Tibial nerve (tissue), 4 donors: Measurements from ENCODE around the gene HK3. TPM values are rescaled to one million over a fixed set of nuclear protein-coding genes. Genes with fewer than 3 reads are reported as not detected.
"Not testable (repeated sequence)": the region's sequence is repeated elsewhere in the genome, so short reads cannot be mapped to it uniquely, and the experiment has no call there.

Experiments used
- DNase-seq, 2 donors: peaks; one replicate each; pipeline ENCODE4 v3.0.0-alpha.2; 2019; ENCODE audit warnings: low spot score in 2 of 2
- H3K27ac ChIP-seq, 4 donors: fragments of 200-600 bp; sonication (generic) in 3 of 4; one replicate each; pipeline ENCODE4 v1.5.1; 2017 to 2019; ENCODE audit warnings: mild to moderate bottlenecking in 1 of 4
- H3K27me3 ChIP-seq, 2 donors: fragments of 200-600 bp; sonication (generic) in 1 of 2; one replicate each; pipeline versions ENCODE4 v1.5.1 to v1.6.0; 2017 to 2019
- H3K36me3 ChIP-seq, 3 donors: fragments of 200-600 bp; sonication (generic); one replicate each; pipeline ENCODE4 v1.5.1; 2018 to 2019
- H3K4me1 ChIP-seq, 4 donors: fragments of 200-600 bp; sonication (generic) in 3 of 4; one replicate each; pipeline ENCODE4 v1.5.1; 2017 to 2019
- H3K4me3 ChIP-seq, 4 donors: fragments of 200-600 bp; sonication (generic) in 3 of 4; one replicate each; pipeline ENCODE4 v1.5.1; 2017 to 2019; ENCODE audit warnings: mild to moderate bottlenecking in 1 of 4, moderate library complexity in 1 of 4
- H3K9me3 ChIP-seq, 4 donors: fragments of 200-600 bp; sonication (generic) in 3 of 4; one replicate each; pipeline ENCODE4 v1.5.1; 2017 to 2019
- EP300 ChIP-seq, 2 donors: sonication (generic); formaldehyde crosslinking; IDR thresholded peaks; one replicate each; pipeline ENCODE4 v1.6.1; 2017; ENCODE audit warnings: antibody characterized with exemption in 2 of 2, mild to moderate bottlenecking in 1 of 2
- POLR2A ChIP-seq, 2 donors: fragments of 450-650 bp; IDR thresholded peaks; one replicate each; pipeline ENCODE4 v1.6.1; 2017; ENCODE audit warnings: antibody characterized with exemption in 2 of 2, mild to moderate bottlenecking in 2 of 2, moderate library complexity in 2 of 2
- WGBS, 2 donors: methylation state at CpG; one replicate each; pipeline ENCODE4 v1.1.5; 2018; 5-methylcytosine and 5-hydroxymethylcytosine counted together
- total RNA-seq, 4 donors: library from RNA; depleted of rRNA; stranded (reverse); fragments of >200 nt; gene quantifications; one replicate each; pipeline ENCODE4 v1.1.0, GENCODE V29; 2016
- TF ChIP-seq, protein P1 (sequence below), 5 experiments: fragments of 200-600 bp in 3 of 5; fragments of 450-650 bp in 2 of 5; sonication (generic) in 3 of 5; IDR thresholded peaks; one replicate each; pipeline ENCODE4 v1.5.1; 2016 to 2019; ENCODE audit warnings: antibody characterized with exemption in 5 of 5, mild to moderate bottlenecking in 3 of 5, moderate library complexity in 2 of 5

Gene HK3
- total RNA-seq, 4 donors from 2014 or later = 6.7 to 24.0 (median 15.0) TPM

DNA sequence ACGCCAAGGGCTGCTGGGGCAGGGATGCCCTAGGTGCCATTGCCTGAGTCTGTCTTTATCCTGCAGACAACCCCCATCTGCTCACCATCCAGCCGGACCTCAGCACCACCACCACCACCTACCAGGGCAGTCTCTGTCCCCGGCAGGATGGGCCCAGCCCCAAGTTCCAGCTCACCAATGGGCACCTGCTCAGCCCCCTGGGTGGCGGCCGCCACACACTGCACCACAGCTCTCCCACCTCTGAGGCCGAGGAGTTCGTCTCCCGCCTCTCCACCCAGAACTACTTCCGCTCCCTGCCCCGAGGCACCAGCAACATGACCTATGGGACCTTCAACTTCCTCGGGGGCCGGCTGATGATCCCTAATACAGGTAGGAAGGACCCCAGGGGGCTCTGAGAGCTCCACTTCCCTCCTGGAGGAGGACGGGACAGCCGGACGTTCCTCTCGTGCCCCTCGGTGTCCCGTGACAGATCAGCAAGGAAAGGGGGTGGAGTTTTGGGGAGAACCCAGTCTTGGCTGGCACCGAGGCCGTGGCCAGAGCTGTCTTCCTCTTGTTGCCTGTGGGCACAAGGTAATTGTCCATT, 24.9 kb downstream of the HK3 start:
- Histone ChIP-seq H3K4me3 (no peak overlapping the region), H3K27ac (no peak overlapping the region), H3K4me1 (no peaks in the 10 kb centered on the region), H3K36me3 (no peaks in the 10 kb centered on the region), H3K27me3 (peaks cover 0 to 38% of the 10 kb centered on the region in 2 donors), H3K9me3 (no peaks in the 10 kb centered on the region)
- 69 to 72% methylated on average over 15 to 20 of the region's 20 CpGs for WGBS, 2 donors
- TF ChIP-seq POLR2A (IDR thresholded peaks at IDR 0.05) (no peak), EP300 (IDR thresholded peaks at IDR 0.05) (no peak)
- TF ChIP-seq, protein P1, sequence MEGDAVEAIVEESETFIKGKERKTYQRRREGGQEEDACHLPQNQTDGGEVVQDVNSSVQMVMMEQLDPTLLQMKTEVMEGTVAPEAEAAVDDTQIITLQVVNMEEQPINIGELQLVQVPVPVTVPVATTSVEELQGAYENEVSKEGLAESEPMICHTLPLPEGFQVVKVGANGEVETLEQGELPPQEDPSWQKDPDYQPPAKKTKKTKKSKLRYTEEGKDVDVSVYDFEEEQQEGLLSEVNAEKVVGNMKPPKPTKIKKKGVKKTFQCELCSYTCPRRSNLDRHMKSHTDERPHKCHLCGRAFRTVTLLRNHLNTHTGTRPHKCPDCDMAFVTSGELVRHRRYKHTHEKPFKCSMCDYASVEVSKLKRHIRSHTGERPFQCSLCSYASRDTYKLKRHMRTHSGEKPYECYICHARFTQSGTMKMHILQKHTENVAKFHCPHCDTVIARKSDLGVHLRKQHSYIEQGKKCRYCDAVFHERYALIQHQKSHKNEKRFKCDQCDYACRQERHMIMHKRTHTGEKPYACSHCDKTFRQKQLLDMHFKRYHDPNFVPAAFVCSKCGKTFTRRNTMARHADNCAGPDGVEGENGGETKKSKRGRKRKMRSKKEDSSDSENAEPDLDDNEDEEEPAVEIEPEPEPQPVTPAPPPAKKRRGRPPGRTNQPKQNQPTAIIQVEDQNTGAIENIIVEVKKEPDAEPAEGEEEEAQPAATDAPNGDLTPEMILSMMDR (IDR thresholded peaks at IDR 0.05) = no peak
- DNase-seq = no peak

DNA sequence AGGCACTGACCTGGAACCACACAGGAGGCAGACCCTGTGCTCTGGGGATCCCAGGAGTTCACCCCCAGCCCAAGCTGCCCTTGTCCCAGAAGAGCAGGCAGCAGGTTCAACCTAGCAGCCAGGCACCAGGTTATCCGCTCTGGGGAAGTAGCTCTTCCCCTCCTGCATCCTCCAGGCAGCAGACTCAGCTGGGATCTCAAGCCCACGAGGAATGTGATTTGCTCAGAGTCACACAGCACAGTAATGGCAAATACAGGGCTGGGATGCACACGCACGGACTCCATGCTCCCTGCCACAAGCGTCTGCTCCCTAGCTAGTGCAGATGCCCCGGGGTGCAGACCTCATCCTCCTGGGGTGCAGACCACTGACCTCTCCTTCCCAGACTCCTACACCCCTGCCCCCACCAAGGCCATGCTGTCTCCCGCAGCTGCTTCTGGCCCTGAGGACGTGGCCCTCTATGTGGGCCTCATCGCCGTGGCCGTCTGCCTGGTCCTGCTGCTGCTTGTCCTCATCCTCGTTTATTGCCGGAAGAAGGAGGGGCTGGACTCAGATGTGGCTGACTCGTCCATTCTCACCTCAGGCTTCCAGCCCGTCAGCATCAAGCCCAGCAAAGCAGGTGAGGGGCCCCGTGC, 25.5 kb downstream of the HK3 start:
- Histone ChIP-seq H3K27me3 (peaks cover 0 to 37% of the 10 kb centered on the region in 2 donors), H3K36me3 (no peaks in the 10 kb centered on the region), H3K9me3 (no peaks in the 10 kb centered on the region), H3K4me1 (no peaks in the 10 kb centered on the region), H3K27ac (no peak overlapping the region), H3K4me3 (no peak overlapping the region)
- no peak for DNase-seq
- no peak for TF ChIP-seq EP300 (IDR thresholded peaks at IDR 0.05)
- 39 to 48% methylated on average over 6 to 16 of the region's 16 CpGs for WGBS, 2 donors

DNA sequence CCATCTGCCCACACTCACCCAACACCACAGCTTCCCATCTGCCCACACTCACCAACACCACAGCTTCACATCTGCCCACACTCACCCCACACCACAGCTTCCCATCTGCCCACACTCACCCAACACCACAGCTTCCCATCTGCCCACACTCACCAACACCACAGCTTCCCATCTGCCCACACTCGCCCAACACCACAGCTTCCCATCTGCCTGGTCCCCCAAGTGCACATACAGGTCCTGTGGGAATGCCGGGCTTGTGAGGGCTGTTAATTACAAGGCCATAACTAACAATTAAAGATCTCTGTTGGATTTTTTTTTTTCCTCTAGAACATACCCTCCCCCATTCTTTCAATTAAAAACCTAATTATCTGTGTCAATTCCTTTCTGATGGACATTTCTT, 26.1 kb downstream of the HK3 start:
- not testable (repeated sequence) for H3K4me1 ChIP-seq, H3K27ac ChIP-seq, DNase-seq, H3K4me3 ChIP-seq, H3K36me3 ChIP-seq, H3K9me3 ChIP-seq
- 43 to 49% methylated on average over 2 of the region's 2 CpGs for WGBS, 2 donors
- H3K27me3 ChIP-seq = peaks cover 0 to 35% of the 10 kb centered on the region in 2 donors

DNA sequence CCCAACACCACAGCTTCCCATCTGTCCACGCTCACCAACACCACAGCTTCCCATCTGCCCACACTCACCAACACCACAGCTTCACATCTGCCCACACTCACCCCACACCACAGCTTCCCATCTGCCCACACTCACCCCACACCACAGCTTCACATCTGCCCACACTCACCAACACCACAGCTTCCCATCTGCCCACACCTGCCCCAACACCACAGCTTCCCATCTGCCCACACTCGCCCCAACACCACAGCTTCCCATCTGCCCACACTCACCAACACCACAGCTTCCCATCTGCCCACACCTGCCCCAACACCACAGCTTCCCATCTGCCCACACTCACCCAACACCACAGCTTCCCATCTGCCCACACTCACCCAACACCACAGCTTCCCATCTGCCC, 26.6 kb downstream of the HK3 start:
- H3K4me1 ChIP-seq, H3K9me3 ChIP-seq, H3K27ac ChIP-seq, DNase-seq, H3K4me3 ChIP-seq, H3K36me3 ChIP-seq: not testable (repeated sequence)
- peaks cover 0 to 32% of the 10 kb centered on the region in 2 donors for H3K27me3 ChIP-seq
- WGBS, 2 donors = 73 to 91% methylated on average over 2 of the region's 2 CpGs

DNA sequence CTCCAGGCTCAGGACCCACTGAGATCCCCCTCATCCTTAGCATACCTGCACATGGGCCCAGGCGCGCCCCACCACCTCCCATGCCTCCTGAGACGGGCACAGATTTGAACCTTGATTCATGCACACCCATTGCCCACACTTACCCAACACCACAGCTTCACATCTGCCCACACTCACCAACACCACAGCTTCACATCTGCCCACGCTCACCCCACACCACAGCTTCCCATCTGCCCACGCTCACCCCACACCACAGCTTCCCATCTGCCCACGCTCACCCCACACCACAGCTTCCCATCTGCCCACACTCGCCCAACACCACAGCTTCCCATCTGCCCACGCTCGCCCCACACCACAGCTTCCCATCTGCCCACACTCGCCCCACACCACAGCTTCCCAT, 28.5 kb downstream of the HK3 start:
- not testable (repeated sequence) for H3K27ac ChIP-seq, H3K9me3 ChIP-seq, H3K36me3 ChIP-seq, DNase-seq, H3K4me3 ChIP-seq, H3K4me1 ChIP-seq
- peaks cover 0 to 31% of the 10 kb centered on the region in 2 donors for H3K27me3 ChIP-seq
- WGBS, 2 donors = 81 to 88% methylated on average over 9 of the region's 10 CpGs

DNA sequence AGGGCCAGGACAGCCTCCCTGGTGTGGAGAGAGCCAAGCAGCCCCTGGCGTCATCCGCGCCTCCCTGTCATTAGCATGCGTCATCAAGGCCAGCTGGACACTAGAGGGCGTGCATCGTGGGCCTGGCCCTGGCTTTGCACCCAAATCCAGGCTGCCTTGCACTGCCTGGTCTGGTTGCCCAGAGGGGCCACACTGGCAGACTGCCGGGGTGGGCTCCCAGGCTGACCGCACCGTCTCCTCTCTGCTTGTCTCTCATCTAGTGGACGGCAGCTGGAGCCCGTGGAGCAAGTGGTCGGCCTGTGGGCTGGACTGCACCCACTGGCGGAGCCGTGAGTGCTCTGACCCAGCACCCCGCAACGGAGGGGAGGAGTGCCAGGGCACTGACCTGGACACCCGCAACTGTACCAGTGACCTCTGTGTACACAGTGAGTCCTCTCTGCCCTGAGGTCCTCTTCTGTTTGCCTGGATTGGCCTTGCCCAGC, 29.0 kb downstream of the HK3 start:
- H3K9me3 ChIP-seq = no peaks in the 10 kb centered on the region
- TF ChIP-seq EP300 (IDR thresholded peaks at IDR 0.05) (no peak), POLR2A (IDR thresholded peaks at IDR 0.05) (no peak)
- TF ChIP-seq, protein P1 (IDR thresholded peaks at IDR 0.05) = peak in 1 of 5 experiments; percentile 7
- H3K27ac ChIP-seq = no peak overlapping the region
- 29 to 45% methylated on average over 9 to 17 of the region's 17 CpGs for WGBS, 2 donors
- DNase-seq = no peak
- no peak overlapping the region for H3K4me3 ChIP-seq
- H3K4me1 ChIP-seq = no peaks in the 10 kb centered on the region
- no peaks in the 10 kb centered on the region for H3K36me3 ChIP-seq
- H3K27me3 ChIP-seq = peaks cover 0 to 31% of the 10 kb centered on the region in 2 donors

DNA sequence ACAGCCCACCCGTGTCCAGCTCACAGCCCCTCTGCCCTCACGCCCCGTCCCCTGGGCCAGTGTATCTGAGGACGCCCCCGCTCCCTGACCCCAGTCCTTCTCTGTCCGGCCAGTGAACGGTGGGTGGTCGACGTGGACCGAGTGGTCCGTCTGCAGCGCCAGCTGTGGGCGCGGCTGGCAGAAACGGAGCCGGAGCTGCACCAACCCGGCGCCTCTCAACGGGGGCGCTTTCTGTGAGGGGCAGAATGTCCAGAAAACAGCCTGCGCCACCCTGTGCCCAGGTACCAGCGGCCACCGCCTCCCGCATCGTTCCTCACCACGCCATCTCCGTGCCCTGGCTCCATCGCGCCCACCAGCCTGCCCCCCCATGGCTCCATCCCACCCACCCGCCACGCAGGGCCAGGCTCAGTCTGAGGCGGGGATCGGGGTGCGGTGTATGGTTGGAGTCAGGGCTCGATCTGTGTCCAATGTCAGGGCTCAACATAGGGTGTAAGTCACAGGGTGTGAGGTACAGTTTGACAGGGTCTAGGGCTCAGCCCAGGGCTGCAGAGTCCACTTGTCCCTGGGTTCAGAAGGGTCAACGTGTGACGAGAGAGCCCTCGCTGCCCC, 29.5 kb downstream of the HK3 start:
- DNase-seq = no peak
- H3K4me3 ChIP-seq = no peak overlapping the region
- WGBS, 2 donors = 75 to 78% methylated on average over 25 to 35 of the region's 38 CpGs
- H3K27ac ChIP-seq = no peak overlapping the region
- no peaks in the 10 kb centered on the region for H3K36me3 ChIP-seq
- TF ChIP-seq, protein P1 (IDR thresholded peaks at IDR 0.05) = no peak
- no peak for TF ChIP-seq POLR2A (IDR thresholded peaks at IDR 0.05)
- no peak for TF ChIP-seq EP300 (IDR thresholded peaks at IDR 0.05)
- H3K27me3 ChIP-seq = peaks cover 0 to 34% of the 10 kb centered on the region in 2 donors
- no peaks in the 10 kb centered on the region for H3K9me3 ChIP-seq
- no peaks in the 10 kb centered on the region for H3K4me1 ChIP-seq
